Measurements from ENCODE around the gene LHFPL5. TPM values are rescaled to one million over a fixed set of nuclear protein-coding genes. Genes with fewer than 3 reads are reported as not detected.

The LHFPL5 gene
- not detected in 2 replicates for total RNA-seq (2022)
- Bru-seq, nascent RNA, result percentile 4 among the genes with signal in this experiment
- not detected for BruChase-seq, experiment 1, labeled RNA remaining after a 2-hour chase
- BruChase-seq, experiment 2, labeled RNA remaining after a 6-hour chase, result not detected
- long read RNA-seq, result 0 reads

DNA sequence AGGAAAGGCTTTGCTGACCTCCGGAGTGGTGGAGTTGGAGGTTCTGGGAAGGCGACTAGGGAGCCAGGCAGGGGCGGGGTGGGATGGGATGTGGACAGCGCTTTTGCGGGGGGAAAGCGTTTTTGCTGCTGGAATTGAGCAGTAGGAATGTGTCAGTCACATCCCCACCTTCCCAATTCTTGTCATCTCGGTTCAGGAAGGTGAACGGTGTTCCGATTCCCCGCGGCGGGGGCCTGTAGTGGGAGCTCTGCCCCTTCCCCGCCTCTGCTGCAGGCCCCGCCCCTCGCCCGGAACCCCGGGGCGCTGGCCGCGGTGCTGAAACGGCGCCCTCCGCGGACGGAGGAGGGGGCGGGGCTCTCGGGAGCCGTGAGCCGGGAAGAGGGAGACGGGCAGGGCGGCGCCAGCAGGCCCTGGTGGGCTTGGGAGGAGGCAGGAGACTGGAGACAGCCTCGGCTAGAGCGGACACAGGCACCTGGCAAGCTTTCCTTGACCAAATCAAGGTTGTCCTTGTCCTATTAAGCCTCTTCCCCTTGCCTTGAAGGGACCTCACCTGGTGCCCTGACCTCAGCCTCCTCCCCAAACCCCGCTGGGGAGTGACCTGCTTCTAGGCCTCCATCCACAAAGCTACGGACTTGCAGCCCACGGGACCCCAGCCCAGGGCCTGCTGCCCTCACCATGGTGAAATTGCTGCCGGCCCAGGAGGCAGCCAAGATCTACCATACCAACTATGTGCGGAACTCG, at the start of gene LHFPL5:
Gene LHFPL5 (plus strand): TSS at position 357 of the 741 bp plus-strand sequence. CDS start 319 bp downstream, at position 676.
- no peaks in the 10 kb centered on the region for H3K36me3 Mint-ChIP-seq (ENCODE audit: insufficient read depth, unreplicated experiment)
- intact Hi-C loops (cut with micrococcal nuclease; ENCODE audit: unreplicated experiment), result no loop called here
- H3K4me3 ChIP-seq (ENCODE audit: low read depth, low read length), result peak within 1 kb of the TSS; percentile 23
- peak within 1 kb of the TSS; percentile 59 for H3K4me3 Mint-ChIP-seq (ENCODE audit: unreplicated experiment)
- BruUV-seq (replicated peaks), result no TSS peak
- no peak within 1 kb of the TSS for H3K27ac Mint-ChIP-seq (ENCODE audit: unreplicated experiment)
- H3K4me1 Mint-ChIP-seq (ENCODE audit: low read depth, unreplicated experiment), result no peaks in the 10 kb centered on the region
- TF ChIP-seq, protein P1, sequence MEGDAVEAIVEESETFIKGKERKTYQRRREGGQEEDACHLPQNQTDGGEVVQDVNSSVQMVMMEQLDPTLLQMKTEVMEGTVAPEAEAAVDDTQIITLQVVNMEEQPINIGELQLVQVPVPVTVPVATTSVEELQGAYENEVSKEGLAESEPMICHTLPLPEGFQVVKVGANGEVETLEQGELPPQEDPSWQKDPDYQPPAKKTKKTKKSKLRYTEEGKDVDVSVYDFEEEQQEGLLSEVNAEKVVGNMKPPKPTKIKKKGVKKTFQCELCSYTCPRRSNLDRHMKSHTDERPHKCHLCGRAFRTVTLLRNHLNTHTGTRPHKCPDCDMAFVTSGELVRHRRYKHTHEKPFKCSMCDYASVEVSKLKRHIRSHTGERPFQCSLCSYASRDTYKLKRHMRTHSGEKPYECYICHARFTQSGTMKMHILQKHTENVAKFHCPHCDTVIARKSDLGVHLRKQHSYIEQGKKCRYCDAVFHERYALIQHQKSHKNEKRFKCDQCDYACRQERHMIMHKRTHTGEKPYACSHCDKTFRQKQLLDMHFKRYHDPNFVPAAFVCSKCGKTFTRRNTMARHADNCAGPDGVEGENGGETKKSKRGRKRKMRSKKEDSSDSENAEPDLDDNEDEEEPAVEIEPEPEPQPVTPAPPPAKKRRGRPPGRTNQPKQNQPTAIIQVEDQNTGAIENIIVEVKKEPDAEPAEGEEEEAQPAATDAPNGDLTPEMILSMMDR (IDR thresholded peaks at IDR 0.05; ENCODE audit: insufficient read depth in 1 of 2, low read depth in 1 of 2, low read length in 1 of 2, severe bottlenecking in 1 of 2, unreplicated experiment in 1 of 2), result peak in 1 of 2 experiments; percentile 20
- no peaks in the 10 kb centered on the region for H3K9me3 Mint-ChIP-seq (ENCODE audit: unreplicated experiment)
- H3K27me3 ChIP-seq (replicated peaks; ENCODE audit: control insufficient read depth, insufficient read depth, low read length), result no peaks in the 10 kb centered on the region
- no peaks in the 10 kb centered on the region for H3K36me3 ChIP-seq (ENCODE audit: control insufficient read depth, insufficient read depth, low read length)
- H3K9me3 ChIP-seq, result no peaks in the 10 kb centered on the region
- ChIA-PET CTCF (interaction anchor here (0.6 kb wide), 1 partner anchor 392 kb away, joined by 3 read pairs; no protein-coding TSS in a partner anchor), POLR2A (no interaction called here)
- no peaks in the 10 kb centered on the region for H3K27me3 Mint-ChIP-seq (ENCODE audit: insufficient read depth, unreplicated experiment)
- peak in 1 of 2 experiments; percentile 86 for DNase-seq
- H3K4me1 ChIP-seq, result no peaks in the 10 kb centered on the region

DNA sequence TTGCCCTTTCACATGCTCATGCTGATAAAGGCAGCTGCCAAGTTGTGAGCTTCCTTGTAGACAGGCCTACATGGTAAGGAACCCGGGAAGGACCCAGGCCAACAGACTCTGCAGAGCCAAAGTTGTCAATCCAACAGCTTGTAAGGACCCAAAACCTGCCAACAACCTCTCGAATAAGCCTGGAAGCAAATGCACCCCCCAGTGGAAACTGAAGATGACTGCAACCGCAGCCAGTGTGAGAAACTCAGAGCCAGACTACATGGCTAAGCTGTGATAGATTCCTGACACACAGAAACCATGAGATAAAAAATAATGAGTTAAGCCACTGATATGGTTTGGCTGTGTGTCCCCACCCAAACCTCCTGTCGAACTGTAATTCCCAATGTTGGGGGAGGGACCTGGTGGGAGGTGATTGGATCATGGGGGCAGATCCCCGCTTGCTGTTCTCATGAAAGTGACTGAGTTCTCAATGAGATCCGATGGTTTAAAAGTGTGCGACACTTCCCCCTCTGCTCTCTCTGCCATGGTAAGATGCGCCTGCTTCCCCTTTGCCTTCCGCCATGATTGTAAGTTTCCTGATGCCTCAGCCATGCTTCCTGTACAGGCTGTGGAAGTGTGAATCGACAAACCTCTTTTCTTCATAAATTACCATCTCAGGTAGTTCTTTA, 47.6 kb upstream of the LHFPL5 start:
- intact Hi-C loops (cut with micrococcal nuclease; ENCODE audit: unreplicated experiment), result no loop called here
- Mint-ChIP-seq H3K27me3 (ENCODE audit: insufficient read depth, unreplicated experiment) (peaks cover 6% of the 10 kb centered on the region), H3K4me3 (ENCODE audit: unreplicated experiment) (no peak overlapping the region), H3K9me3 (ENCODE audit: unreplicated experiment) (no peaks in the 10 kb centered on the region), H3K4me1 (ENCODE audit: low read depth, unreplicated experiment) (no peaks in the 10 kb centered on the region), H3K36me3 (ENCODE audit: insufficient read depth, unreplicated experiment) (no peaks in the 10 kb centered on the region), H3K27ac (ENCODE audit: unreplicated experiment) (no peak overlapping the region)
- TF ChIP-seq, protein P1 (IDR thresholded peaks at IDR 0.05; ENCODE audit: insufficient read depth in 1 of 2, low read depth in 1 of 2, low read length in 1 of 2, severe bottlenecking in 1 of 2, unreplicated experiment in 1 of 2), result peak; percentile 26 to 42
- Histone ChIP-seq H3K36me3 (ENCODE audit: control insufficient read depth, insufficient read depth, low read length) (no peaks in the 10 kb centered on the region), H3K27me3 (replicated peaks; ENCODE audit: control insufficient read depth, insufficient read depth, low read length) (no peaks in the 10 kb centered on the region), H3K4me3 (ENCODE audit: low read depth, low read length) (no peak overlapping the region), H3K4me1 (no peaks in the 10 kb centered on the region), H3K9me3 (no peaks in the 10 kb centered on the region)
- ChIA-PET POLR2A (no interaction called here), CTCF (interaction anchor here (0.6 to 1.2 kb wide), 2 partner anchors 169 to 235 kb away, joined by 6 to 8 read pairs; no protein-coding TSS in a partner anchor)
- no TSS peak for BruUV-seq (replicated peaks)
- DNase-seq, result peak in 1 of 2 experiments; percentile 26

DNA sequence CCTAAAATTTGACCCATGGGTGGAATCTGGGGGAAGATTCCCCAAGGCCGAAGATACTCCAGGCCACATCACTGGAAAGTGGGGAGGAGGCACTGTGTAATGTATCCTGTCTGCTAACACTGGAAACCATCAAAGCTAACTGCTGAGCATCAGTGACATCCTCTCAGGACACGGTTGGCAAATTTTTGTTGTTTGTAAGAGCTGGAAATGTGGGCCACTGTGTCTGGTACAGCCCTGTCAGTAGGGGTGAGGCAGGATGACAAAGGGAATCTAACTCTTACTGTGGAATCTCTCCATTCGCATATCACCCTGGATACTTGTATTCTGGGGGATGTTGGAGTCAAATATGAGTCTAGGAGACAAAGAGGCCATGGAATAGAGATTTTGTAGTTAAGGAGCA, 45.7 kb upstream of the LHFPL5 start:
- CTCF ChIA-PET, result no interaction called here
- Histone ChIP-seq H3K4me1 (no peaks in the 10 kb centered on the region), H3K4me3 (ENCODE audit: low read depth, low read length) (no peak overlapping the region), H3K9me3 (no peaks in the 10 kb centered on the region), H3K27me3 (replicated peaks; ENCODE audit: control insufficient read depth, insufficient read depth, low read length) (no peaks in the 10 kb centered on the region), H3K36me3 (ENCODE audit: control insufficient read depth, insufficient read depth, low read length) (no peaks in the 10 kb centered on the region)
- H3K4me1 Mint-ChIP-seq (ENCODE audit: low read depth, unreplicated experiment), result peaks cover 13% of the 10 kb centered on the region
- TF ChIP-seq, protein P1 (IDR thresholded peaks at IDR 0.05; ENCODE audit: insufficient read depth in 1 of 2, low read depth in 1 of 2, low read length in 1 of 2, severe bottlenecking in 1 of 2, unreplicated experiment in 1 of 2), result no peak
- no TSS peak for BruUV-seq (replicated peaks)
- peaks cover 12% of the 10 kb centered on the region for H3K27me3 Mint-ChIP-seq (ENCODE audit: insufficient read depth, unreplicated experiment)
- H3K9me3 Mint-ChIP-seq (ENCODE audit: unreplicated experiment), result no peaks in the 10 kb centered on the region
- POLR2A ChIA-PET, result no interaction called here
- no peak overlapping the region for H3K27ac Mint-ChIP-seq (ENCODE audit: unreplicated experiment)
- H3K36me3 Mint-ChIP-seq (ENCODE audit: insufficient read depth, unreplicated experiment), result peaks cover 5% of the 10 kb centered on the region
- intact Hi-C loops (cut with micrococcal nuclease; ENCODE audit: unreplicated experiment), result no loop called here
- no peak overlapping the region for H3K4me3 Mint-ChIP-seq (ENCODE audit: unreplicated experiment)
- no peak for DNase-seq

Measured in Caco-2 (cell line).